AG04450 (cell line): ENCODE data around the gene PRKCZ. TPM values are rescaled to one million over a fixed set of nuclear protein-coding genes. Genes with fewer than 3 reads are reported as not detected.

Source experiments
- CTCF ChIA-PET: fragments of 300-600, 350-600 bp; formaldehyde crosslinking; extraction: SDS; loops from one replicate; lab custom pipeline; 2022; ENCODE audit warnings: antibody characterized with exemption, inconsistent platforms; lab: Charles Lee
- POLR2A ChIA-PET: fragments of 350-600 bp; formaldehyde crosslinking; extraction: SDS; loops from one replicate; lab custom pipeline; 2021; ENCODE audit warnings: antibody characterized with exemption, inconsistent platforms; lab: Yijun Ruan, JAX
- DNase-seq: peaks from one replicate; pipeline ENCODE4 v3.0.0-alpha.2; 2011; ENCODE audit warnings: low read depth, low spot score
- H3K27ac ChIP-seq: one replicate; pipeline ENCODE4 v1.5.1; 2012; ENCODE audit warnings: low read depth, low read length, control low read depth
- H3K27me3 ChIP-seq: one replicate; pipeline ENCODE4 v1.6.0; 2012; ENCODE audit warnings: low read length; ENCODE audit not compliant: control insufficient read depth, insufficient read depth
- H3K4me3 ChIP-seq: 2 replicates; pipeline ENCODE4 v1.5.1; 2011; ENCODE audit warnings: mild to moderate bottlenecking, low read depth, low read length, control low read depth
- H3K9me3 ChIP-seq: 2 replicates; pipeline ENCODE4 v1.5.1; 2012; ENCODE audit warnings: low read length; ENCODE audit not compliant: control insufficient read depth, insufficient read depth
- CTCF ChIP-seq: IDR thresholded peaks from 2 replicates; pipeline ENCODE4 v1.5.1; 2011; ENCODE audit warnings: low read depth, low read length, control low read depth, inconsistent platforms
- polyA plus RNA-seq: library from polyadenylated mRNA; depleted of rRNA; stranded (reverse); fragments of >200 nt; gene quantifications from 2 replicates; pipeline ENCODE4 v1.2.3, GENCODE V29; 2011

Gene PRKCZ
- polyA plus RNA-seq, 1 experiment: 3.0 TPM

DNA sequence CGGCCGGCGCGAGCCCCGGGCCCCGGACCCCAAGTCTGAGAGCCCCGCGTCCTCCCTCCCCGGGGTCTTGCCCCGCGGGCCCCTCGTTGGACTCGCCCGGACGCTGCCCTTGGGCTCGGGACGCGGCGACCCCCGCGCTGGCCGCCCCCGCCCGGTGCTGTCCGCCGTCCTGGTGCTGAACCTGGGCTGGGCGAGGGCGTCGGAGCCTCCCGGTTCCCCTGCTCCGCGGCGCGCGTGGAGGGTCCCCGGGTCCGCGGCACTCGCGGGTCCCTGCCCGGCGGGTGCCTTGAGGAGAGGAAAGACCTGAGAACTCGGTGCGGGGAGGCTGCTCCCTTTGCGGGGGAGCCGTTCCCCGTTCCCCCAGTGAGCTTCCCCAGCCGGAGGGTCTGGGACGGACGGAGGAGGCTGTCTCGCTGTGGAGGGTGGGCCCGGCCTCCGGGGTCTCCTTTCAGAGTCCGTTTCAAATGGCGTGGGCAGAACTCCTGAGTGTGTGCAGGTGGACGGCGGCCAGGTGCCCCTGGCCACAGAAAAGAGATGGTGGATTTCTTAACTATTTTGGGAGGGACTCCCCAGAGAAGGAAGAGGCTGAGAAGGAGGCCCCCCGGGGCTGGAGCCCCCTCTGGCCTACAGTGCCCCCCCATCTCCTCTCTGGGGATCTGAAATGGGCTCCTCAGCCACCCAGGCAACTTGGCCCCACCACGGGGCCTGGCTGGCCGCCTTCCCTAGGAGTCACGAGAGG, 30.5 kb upstream of the PRKCZ start:
- Histone ChIP-seq H3K27ac (no peak overlapping the region), H3K4me3 (no peak overlapping the region), H3K27me3 (peaks cover 70% of the 10 kb centered on the region), H3K9me3 (no peaks in the 10 kb centered on the region; the same call in 1 of the 2 replicates)
- ChIA-PET CTCF (no interaction called here), POLR2A (no interaction called here)
- TF ChIP-seq CTCF: no peak
- DNase-seq: no peak

GRCh38 chr1:2020310-2020655, 29.9 kb upstream of the PRKCZ start:
- Histone ChIP-seq H3K9me3 (no peaks in the 10 kb centered on the region; the same call in 1 of the 2 replicates), H3K4me3 (no peak overlapping the region), H3K27ac (no peak overlapping the region), H3K27me3 (peaks cover 71% of the 10 kb centered on the region)
- ChIA-PET CTCF (no interaction called here), POLR2A (no interaction called here)
- DNase-seq: no peak
- no peak for TF ChIP-seq CTCF

DNA sequence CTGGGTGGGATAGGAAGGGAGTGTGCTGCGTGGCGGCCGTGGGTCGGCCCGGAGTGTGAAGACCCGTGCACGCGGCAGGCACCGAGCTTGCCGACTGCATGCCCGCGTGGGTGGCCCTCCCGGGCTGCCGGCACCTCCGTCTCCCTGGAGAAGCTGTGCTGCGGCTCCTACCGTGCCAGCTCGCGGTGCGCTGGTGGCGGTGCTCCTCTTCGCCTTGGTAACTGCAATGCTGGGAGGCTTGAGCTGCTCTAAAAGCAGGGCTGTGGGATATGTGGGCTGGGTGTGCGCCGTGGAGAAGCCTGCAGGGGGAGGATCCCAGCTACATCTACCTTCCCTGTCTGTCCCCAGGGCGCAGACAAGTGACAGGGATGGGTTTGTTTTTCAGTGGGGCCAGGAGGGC, 28.7 kb upstream of the PRKCZ start:
- Histone ChIP-seq H3K9me3 (no peaks in the 10 kb centered on the region; the same call in 1 of the 2 replicates), H3K27ac (no peak overlapping the region), H3K27me3 (peaks cover 76% of the 10 kb centered on the region), H3K4me3 (no peak overlapping the region)
- POLR2A ChIA-PET: no interaction called here
- no peak for DNase-seq
- CTCF ChIA-PET: no interaction called here
- no peak for TF ChIP-seq CTCF

GRCh38 chr1:2022063-2022770, 28.0 kb upstream of the PRKCZ start:
- ChIA-PET CTCF (no interaction called here), POLR2A (no interaction called here)
- Histone ChIP-seq H3K9me3 (no peaks in the 10 kb centered on the region; the same call in 1 of the 2 replicates), H3K4me3 (no peak overlapping the region), H3K27me3 (peaks cover 76% of the 10 kb centered on the region), H3K27ac (no peak overlapping the region)
- DNase-seq: no peak
- TF ChIP-seq CTCF: no peak

DNA sequence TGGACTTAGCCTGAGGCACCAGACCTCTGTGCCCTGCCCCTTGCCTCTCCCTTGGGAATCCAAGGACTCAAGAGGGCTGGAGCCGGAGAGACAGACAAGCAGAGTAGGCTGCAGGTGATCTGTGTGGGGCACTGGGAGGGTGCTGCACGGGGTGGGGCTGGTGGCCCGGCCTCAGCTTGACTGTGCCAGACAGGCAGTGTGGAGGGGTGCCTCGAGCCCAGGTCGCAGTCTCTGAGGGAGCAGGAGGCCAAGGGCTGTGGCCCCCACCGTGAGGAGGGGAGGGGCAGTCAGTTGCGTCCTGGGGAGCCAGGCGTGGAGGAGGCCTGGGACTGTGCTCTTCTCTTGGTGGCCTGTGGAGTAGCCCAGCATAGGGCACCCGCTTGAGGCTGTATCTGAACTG, 27.0 kb upstream of the PRKCZ start:
- Histone ChIP-seq H3K9me3 (no peaks in the 10 kb centered on the region; the same call in 1 of the 2 replicates), H3K4me3 (no peak overlapping the region), H3K27me3 (peaks cover 73% of the 10 kb centered on the region), H3K27ac (no peak overlapping the region)
- DNase-seq: no peak
- no peak for TF ChIP-seq CTCF
- CTCF ChIA-PET: no interaction called here
- POLR2A ChIA-PET: no interaction called here
